Measurements from ENCODE around the gene UGCG.
"Not testable (repeated sequence)": the region's sequence is repeated elsewhere in the genome, so short reads cannot be mapped to it uniquely, and the experiment has no call there.

Gene UGCG

DNA sequence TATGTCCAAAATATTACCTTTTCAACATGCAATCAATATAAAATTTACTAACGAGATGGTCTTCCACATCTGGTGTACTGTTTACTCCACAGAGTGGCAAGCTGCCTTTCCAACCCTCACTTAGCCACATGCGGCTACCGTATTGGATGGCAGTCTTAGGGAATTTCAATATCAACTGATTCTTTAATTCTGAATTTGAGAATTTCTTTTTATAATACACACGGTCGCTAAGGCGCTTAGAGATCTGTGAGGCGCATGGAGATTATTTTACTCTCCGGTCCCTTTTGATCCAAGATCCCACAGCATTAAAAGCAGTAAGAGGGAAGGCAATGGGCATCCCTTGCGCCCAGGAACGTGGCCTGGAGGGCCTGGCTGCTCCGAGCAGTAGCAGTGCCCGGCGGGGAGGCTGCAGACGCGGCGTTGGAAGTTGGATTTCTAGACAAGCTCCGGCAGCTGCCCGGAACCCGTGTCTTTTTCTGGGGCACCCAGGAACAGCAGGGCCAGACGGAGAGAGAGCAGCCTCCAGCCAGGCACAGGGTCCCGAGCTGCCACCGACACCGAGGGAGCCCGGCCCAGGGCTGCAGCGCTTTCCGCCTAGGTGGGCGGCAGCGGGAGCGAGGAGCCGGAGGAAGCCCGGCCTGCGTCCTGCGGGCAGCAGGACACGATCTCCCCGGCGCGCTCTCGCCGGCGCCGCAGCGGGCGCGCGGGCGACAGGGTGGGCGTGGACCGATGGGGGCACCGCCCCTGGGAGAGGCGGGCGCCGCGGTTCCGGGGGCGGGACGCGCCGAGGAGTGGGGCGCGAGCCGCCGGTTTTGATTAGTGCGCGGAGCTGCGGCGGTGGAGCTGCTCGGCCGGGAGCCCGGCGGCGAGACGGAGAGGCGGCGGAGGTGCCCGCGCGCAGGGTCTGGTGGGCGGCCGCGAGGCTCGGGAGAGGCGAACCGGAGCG lies at the start of gene UGCG:
Gene UGCG (plus strand): TSS at position 819 of the 946 bp plus-strand sequence. CDS start 402 bp downstream, outside the sequence.
- in situ Hi-C loops (cut with MboI; ENCODE audit: low sequenced_read_pairs), result no loop called here

DNA sequence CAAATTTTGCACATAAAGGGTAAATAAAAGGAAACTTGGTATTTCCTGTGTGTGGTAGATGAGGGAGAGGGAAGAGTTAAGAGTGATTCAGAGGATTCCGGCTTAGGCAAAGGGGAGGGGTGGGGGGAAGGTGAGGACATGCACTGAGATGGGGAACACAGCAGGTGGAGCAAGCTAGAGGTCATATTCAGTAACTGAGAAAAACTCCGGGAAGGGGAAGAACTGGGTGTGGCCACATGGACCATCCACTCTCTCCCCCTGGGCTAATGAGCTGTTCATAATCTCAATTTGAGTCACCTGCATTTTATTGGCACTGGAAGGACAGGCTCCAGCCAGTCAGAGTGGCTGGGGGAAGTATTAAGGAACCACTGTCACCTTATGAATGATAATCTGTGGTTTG lies 45.1 kb upstream of the UGCG start:
- in situ Hi-C loops (cut with MboI; ENCODE audit: low sequenced_read_pairs), result no loop called here

DNA sequence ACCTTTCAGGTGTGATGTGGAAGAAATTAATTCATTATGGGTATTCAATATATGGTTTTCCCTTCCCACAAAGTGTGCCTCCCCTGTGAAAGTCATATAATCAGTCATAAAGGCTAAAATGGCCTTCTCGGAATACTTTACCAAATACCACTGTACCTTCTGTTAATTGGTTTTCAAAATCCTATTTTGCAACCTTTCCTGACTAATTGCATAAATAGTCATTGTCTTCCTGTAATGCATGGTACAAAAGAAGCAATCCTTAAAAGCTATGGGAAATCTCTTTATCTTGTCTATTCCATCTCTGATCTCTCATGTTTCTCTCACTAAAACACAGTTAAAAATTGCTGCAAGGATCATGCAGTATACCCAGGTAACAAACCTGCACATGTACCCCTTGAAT lies 44.3 kb upstream of the UGCG start:
- in situ Hi-C loops (cut with MboI; ENCODE audit: low sequenced_read_pairs), result no loop called here

DNA sequence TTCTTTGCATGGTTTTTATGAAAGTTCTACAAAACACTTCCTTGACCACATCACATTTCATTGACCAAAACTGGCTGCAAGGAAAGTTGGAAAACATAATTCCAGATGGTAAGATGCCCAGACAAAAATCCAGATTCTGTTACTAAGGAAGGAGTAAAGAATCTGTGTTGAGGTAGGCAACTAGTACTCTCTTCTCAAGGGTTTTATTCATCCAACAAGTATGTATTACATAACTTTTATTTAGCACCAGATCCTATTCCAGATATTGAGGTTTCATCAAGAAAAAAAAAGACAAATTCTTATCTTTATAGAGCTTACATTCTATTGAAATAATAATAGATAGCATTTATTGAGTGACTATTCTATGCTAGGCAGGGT lies 43.2 kb upstream of the UGCG start:
- in situ Hi-C loops (cut with MboI; ENCODE audit: low sequenced_read_pairs), result no loop called here

DNA sequence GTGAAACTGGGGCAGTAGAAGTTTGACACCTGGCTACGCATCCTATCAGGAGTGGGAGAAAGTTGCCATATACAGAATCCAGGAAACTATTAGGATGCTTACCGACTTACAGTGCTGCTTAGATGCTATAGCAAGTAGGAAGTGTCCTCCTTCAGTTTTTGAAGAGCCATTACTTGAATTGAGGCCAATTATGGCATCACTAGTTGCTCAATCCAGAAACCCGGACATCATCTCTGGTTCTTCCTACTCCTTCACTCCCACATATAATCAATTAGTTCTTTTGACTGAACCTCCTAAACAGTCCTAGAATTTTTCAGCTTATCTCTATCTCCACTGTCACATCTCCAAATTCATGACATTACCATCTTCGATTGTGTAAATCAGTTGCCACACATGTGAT lies 41.8 kb upstream of the UGCG start:
- in situ Hi-C loops (cut with MboI; ENCODE audit: low sequenced_read_pairs), result no loop called here

DNA sequence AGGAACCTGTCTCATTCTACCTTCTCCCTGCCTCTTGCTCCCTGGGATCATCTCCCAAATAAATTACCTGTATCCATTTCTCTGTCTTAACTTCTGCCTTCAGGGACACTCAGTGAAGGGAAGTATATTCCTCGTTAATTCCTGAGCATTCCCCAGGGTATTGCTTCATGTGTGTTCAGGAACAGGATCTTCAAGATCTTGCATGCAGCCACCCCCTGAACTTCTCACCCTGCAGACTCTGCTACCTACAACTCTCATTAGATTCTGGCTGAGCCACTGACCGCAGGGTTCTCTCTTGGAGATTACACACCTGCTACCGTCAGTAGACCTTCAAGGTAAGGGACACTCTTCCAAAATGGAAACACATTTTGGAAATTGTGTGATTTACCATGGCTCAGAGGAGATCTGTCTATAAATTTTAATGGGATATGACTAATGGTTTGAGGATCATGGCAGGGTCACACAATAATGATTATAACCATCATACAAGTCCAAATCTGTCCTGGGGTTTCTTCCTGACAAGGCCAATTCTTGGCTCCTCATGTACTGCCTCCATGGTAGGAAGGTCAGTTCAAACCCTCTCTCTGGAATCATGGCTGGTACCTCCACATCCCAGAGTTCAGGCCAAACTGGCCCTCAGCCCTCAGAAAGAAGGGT lies 38.9 kb upstream of the UGCG start:
- in situ Hi-C loops (cut with MboI; ENCODE audit: low sequenced_read_pairs), result no loop called here

DNA sequence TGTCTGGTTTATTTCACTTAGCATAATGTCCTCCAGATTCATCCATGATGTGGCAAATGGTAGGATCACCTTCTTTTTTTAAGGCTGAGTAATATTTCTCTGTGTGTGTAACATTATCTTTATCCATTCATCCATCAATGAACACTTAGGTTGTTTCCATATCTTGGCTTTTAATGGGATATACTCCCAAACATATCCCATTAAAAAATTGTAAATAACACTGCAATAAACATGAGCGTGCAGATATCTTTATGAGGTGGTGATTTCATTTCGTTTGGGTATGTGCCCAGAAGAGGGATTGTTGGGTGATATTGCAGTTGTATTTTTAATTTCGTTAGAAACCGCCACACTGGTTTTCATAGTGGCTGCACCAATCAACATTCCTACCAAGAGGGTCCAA lies 36.2 kb upstream of the UGCG start:
- in situ Hi-C loops (cut with MboI; ENCODE audit: low sequenced_read_pairs), result no loop called here

DNA sequence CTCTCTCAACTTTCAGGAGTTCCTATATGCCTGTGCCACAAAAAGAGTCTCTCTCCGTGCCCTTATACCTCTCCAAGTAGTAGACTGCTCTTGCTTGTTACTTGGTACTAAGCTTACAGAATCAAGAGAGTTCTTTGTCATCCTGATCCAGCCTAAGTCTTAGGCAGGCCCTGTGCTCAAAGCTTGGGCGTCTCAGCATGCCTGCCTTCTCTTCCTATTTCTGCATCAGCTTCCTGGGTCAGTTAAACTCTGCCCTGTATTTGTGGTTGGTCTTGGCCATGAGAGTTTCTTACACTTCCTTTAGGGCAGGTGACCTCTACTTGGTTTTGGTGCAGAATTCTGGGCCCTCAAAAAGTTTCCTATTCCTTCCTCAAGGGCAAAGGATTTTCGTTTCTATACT lies 33.0 kb upstream of the UGCG start:
- in situ Hi-C loops (cut with MboI; ENCODE audit: low sequenced_read_pairs), result no loop called here

DNA sequence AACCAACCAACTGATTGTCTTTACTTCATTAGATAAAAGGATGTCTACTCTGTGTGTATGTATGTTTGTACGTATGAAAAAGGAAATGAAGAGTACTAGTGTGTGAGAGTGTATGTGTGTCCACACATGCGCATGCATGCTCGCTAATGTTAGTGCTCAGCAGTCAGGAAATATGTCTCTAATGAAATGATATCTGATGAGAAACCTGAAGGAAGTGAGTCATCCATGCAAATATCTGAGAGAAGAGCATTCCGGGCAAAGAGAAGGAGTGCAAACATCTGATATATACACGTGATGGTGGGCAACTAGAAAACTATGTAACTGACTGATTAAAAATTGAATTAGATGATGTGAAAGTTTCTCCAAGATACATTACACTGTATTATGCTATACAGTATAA lies 29.6 kb upstream of the UGCG start:
- in situ Hi-C loops (cut with MboI; ENCODE audit: low sequenced_read_pairs), result no loop called here

DNA sequence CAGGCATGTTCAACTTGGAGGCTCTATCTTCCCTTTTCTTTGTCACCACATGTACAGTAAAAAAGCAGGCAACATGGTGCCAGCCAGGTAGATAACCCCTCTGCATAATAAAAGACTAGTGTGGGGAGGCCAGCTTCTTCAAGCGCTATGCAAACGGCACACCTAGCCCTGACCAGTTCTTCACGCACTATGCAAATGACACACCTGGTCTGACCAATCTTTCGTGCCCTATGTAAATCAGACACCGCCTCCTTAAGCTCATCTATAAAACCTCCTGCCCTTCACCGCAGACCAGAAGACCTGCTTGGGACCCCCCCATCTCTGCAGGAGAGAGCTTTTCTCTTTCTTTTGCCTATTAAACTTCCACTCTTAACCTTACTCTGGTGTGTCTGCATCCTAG lies 28.1 kb upstream of the UGCG start:
- in situ Hi-C loops (cut with MboI; ENCODE audit: low sequenced_read_pairs), result no loop called here

DNA sequence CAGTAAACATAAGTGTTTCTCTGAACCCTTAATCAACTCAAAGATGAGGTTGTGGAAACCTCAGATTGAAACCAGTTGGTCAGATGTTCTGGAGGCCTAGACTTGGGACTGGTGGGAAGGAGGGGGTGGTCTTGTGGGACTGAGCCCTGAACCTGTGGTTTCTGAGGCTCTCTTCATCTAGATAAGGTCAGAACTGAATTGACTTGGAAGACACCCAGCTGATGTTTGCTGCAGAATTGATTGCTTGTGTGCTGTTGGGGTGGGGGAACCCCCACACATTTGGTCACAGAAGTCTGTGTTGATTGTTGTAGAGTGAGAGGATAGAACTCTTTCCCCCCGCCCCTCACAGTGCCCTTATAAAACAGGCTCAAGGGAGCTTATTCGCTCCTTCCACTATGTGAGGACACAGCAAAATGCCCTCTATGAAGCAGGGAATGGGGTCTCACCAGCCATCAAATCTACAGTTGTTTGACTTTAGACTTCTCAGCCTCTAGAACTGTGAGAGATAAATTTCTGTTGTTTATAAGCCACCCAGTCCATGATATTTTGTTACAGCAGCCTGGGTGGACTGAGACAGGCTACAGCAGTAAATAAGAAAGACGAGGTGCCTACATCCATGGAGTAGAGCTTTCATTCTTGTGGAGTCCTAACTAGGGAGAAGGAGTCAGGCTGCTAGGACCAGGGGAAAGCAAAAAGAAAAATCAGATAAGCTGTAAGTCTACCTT lies 25.7 kb upstream of the UGCG start:
- in situ Hi-C loops (cut with MboI; ENCODE audit: low sequenced_read_pairs), result no loop called here

DNA sequence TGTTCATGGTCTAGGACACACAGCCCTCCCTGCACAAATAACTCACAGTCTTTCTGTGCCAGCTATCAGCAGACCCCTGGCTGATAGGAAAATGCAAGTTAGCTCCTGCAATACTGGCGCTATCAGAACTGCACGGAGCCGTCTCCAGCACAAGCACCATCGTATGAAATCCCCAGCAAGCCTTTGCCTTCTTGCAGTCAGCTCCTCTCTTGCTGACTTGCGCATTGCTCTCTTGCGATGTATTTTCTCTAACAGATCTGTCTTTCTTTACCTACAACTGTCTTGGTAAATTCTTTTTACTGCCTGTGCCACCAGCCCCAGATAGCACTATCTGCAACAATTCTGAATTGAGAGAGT lies 25.1 kb upstream of the UGCG start:
- in situ Hi-C loops (cut with MboI; ENCODE audit: low sequenced_read_pairs), result no loop called here

DNA sequence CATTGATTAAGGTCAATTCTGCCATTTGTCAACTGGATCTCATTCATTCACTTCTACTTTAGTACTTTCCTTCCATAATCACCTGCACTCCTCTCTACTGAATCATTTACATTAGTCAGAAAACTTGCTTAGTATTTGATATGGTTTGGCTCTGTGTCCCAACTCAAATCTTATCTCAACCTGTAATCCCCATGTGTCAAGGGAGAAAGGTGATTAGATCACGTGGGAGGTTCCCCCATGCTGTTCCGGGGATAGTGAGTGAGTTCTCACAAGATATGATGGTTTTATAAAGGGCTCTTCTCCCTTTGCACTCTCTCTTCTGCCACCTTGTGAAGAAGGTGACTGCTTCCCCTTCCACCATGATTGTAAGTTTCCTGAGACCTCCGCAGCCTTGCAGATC lies 23.7 kb upstream of the UGCG start:
- in situ Hi-C loops (cut with MboI; ENCODE audit: low sequenced_read_pairs), result no loop called here

DNA sequence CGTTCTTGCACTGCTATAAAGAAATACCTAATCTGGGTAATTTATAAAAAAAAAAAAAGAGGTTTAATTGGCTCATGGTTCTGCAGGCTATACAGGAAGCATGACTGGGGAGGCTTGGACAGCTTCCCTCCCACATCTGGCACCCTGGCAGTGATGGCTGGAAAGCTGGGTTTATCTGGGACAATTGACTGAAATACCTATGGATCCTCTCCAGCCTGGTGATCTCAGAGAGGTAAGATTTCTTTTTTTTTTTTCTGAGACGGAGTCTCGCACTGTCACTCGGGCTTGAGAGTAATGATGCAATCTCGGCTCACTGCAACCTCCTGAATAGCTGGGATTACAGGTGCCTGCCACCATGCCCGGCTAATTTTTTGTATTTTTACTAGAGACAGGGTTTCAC lies 22.7 kb upstream of the UGCG start:
- in situ Hi-C loops (cut with MboI; ENCODE audit: low sequenced_read_pairs), result no loop called here

DNA sequence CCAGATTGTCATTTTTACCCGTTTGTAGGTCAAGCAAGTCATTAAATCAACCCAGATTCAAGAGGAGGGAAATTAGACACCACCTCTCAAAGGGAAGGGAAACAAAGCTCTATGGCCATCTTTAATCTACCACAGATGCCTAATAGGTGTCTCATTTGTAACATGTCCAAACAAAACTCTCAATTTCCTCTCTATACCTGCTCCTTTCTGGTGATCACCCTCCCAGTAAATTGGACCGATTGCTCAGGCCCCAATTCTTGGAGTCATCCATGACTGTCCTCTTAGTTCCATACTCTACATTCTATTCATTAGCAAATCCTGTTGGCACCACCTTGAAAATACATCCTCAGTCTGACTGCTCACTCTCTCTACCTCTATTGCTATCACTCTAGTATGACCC lies 22.1 kb upstream of the UGCG start:
- in situ Hi-C loops (cut with MboI; ENCODE audit: low sequenced_read_pairs), result no loop called here

DNA sequence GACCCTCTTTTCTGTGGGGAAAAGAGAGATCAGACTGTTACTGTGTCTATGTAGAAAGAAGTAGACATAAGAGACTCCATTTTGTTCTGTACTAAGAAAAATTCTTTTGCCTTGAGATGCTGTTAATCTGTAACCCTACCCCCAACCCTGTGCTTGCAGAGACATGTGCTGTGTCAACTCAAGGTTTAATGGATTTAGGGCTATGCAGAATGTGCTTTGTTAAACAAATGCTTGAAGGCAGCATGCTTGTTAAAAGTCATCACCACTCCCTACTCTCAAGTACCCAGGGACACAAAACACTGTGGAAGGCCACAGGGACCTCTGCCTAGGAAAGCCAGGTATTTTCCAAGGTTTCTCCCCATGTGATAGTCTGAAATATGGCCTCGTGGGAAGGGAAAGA lies 21.3 kb upstream of the UGCG start:
- in situ Hi-C loops (cut with MboI; ENCODE audit: low sequenced_read_pairs), result not testable (repeated sequence)

DNA sequence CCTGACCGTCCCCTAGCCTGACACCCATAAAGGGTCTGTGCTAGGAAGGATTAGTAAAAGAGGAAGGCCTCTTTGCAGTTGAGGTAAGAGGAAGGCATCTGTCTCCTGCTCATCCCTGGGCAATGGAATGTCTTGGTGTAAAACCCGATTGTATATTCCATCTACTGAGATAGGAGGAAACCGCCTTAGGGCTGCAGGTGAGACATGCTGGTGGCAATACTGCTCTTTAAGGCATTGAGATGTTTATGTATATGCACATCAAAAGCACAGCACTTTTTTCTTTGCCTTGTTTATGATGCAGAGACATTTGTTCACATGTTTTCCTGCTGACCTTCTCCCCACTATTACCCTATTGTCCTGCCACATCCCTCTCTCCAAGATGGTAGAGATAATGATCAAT lies 20.9 kb upstream of the UGCG start:
- in situ Hi-C loops (cut with MboI; ENCODE audit: low sequenced_read_pairs), result not testable (repeated sequence)

DNA sequence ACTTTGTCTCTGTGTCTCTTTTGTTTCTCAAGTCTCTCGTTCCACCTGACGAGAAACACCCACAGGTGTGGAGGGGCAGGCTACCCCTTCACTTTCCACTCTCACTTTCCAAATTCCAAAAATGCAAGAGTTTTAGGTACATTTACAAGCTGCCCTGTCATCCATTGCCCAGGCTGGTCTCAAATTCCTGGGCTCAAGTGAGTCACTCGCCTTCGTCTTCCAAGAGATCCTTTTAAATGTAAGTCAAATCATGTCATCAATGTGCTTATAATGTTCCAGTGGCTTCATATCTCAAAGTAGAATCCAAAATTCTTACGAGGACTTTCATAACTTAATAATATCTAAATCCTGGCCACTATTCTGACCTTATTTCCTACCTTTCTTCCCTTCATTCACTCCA lies 20.4 kb upstream of the UGCG start:
- in situ Hi-C loops (cut with MboI; ENCODE audit: low sequenced_read_pairs), result no loop called here

DNA sequence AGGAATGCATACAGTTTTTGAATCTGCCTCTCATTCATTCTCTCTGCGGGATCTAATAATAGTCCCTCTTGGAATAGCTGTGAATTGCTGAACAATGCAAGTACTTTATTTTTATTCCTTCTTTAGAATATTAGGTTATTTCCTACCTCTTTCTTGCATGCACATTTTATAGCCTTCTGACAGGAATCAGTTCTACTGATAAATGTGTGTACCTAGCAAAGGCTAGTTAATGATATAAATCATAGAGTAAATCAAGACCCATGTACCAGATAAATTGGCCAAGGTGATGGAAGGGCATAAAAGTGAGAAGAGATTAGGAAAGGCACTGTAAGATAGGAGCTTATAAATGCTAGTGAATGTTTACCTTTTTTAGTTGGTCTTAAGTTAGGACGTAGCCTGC lies 19.2 kb upstream of the UGCG start:
- in situ Hi-C loops (cut with MboI; ENCODE audit: low sequenced_read_pairs), result no loop called here

DNA sequence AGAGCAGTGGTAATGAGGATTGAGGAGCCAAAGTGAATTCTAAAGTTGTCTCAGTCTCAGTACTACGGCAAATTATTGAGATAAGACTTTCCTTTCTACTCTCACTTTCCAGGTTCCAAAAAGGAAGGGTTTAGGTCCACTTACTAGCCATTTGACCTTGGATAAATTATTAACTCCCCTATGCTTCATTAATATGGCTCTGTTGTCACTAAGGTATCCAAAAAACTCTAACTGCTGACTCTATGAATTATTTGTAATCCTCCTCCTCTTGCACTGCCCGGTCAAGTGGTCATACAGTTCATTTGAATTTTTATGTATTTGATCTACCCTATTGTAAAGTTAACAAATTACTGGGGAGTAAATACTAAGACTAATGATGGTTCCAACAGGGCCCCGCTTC lies 17.7 kb upstream of the UGCG start:
- in situ Hi-C loops (cut with MboI; ENCODE audit: low sequenced_read_pairs), result no loop called here

DNA sequence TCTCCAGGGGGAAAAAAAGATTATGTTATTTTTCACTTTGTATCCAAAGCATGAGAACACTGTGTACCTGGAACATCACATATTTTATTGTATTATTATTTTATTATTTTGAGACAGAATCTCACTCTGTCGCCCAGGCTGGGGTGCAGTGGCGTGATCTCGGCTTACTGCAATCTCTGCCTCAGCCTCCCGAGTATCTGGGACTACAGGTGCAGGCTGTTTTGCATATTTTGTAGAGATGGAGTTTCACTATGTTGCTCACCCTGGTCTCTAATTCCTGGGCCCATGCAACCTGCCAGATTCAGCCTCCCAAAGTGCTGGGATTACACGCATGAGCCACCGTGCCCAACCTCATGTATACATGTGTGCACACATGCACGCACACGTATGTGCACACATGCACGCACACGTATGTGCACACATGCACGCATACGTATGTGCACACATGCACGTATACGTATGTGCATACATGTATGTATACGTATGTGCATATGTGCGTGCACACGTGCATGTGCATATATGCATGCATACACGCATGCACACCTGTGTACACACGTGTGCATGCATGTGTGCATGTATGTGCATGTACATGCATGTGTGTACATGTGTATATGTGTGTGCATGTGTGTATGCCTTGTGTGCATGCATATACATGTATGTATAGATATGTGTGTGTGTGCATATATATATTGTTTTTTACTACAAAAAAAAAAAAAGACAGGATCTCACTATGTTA lies 9.5 kb upstream of the UGCG start:
- in situ Hi-C loops (cut with MboI; ENCODE audit: low sequenced_read_pairs), result no loop called here
